ENCODE results near the gene ARHGEF10L. TPM values are rescaled to one million over a fixed set of nuclear protein-coding genes. Genes with fewer than 3 reads are reported as not detected.

The ARHGEF10L gene
- total RNA-seq, 1 donor from 2014 or later: 25.7 TPM

DNA sequence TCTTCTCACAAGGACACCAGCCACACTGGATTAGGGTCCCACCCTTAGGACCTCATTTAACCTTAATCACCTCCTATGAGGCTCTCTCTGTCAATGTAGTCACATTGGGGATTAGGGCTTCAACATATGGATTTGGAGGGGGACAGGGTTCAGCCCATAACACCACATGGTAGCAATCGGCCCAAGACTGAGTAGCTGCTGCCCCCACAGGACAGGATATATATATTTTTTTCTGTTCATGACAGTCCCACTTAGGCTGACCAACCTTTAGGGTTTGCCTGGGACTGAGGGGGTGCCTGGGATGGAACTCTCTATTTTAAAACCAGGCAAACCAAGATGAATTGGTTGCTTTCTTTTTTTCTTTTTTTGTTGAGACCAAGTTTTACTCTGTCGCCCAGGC, 207.4 kb downstream of the ARHGEF10L start:
- DNase-seq (ENCODE audit: low spot score in 2 of 2) (no peak), FAIRE-seq (no peak)

Other genes with a start within 250 kb of the ARHGEF10L start
- gene PADI4, start 231.5 kb upstream of the ARHGEF10L start, total RNA-seq: 0.41 TPM
- gene PADI6, start 167.5 kb upstream of the ARHGEF10L start, total RNA-seq: not detected
- 27.7 TPM for gene RCC2, start 100.0 kb upstream of the ARHGEF10L start, total RNA-seq
- gene ACTL8, start 215.6 kb downstream of the ARHGEF10L start, total RNA-seq: under 0.01 TPM

All from frontal cortex (tissue), 4 donors.